ENCODE data around the gene PTPRM. TPM values are rescaled to one million over a fixed set of nuclear protein-coding genes. Genes with fewer than 3 reads are reported as not detected.

The PTPRM gene
- total RNA-seq, 1 experiment from 2014 or later = not detected

DNA sequence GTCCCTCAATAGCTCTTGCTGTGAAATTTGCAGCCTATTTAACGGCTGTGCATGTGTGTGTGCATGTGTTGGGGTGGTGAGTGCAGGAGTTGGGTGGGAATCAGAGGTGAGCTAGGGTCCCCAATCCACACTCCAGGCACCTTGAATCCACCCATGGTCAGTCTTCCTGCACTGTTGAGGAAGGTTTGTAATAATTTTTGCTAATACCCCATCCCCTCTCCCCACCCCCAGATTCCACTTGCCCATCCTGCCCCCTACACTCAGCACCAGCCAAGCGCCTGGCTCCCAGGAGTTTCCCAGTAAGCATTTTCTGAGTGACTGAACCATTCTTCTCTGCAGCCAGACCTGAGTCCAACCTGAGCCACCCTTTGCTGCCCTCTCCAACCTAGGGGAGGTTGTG, 833.7 kb downstream of the PTPRM start:
- Histone ChIP-seq H3K27ac (ENCODE audit: low read depth, low read length, poor library complexity, severe bottlenecking) (no peak overlapping the region), H3K27me3 (replicated peaks; ENCODE audit: insufficient read depth, low read depth, low read length, poor library complexity) (peaks cover 4% of the 10 kb centered on the region), H3K4me1 (ENCODE audit: insufficient read depth, low read length, poor library complexity, severe bottlenecking) (no peaks in the 10 kb centered on the region), H3K4me3 (ENCODE audit: low read depth, low read length, poor library complexity, severe bottlenecking) (no peak overlapping the region), H3K9me3 (ENCODE audit: low read depth, low read length, poor library complexity, severe bottlenecking) (no peaks in the 10 kb centered on the region), H3K36me3 (ENCODE audit: insufficient read depth, low read length, poor library complexity, severe bottlenecking) (no peaks in the 10 kb centered on the region)
- intact Hi-C loops (cut with micrococcal nuclease; ENCODE audit: unreplicated experiment) = no loop called here
- ChIA-PET POLR2A (ENCODE audit: low non-redundant PET) (no interaction called here), CTCF (no interaction called here)
- TF ChIP-seq EZH2 (IDR thresholded peaks at IDR 0.05; ENCODE audit: borderline replicate concordance, low read depth, low read length, poor library complexity, severe bottlenecking) = no peak
- TF ChIP-seq, protein P1, sequence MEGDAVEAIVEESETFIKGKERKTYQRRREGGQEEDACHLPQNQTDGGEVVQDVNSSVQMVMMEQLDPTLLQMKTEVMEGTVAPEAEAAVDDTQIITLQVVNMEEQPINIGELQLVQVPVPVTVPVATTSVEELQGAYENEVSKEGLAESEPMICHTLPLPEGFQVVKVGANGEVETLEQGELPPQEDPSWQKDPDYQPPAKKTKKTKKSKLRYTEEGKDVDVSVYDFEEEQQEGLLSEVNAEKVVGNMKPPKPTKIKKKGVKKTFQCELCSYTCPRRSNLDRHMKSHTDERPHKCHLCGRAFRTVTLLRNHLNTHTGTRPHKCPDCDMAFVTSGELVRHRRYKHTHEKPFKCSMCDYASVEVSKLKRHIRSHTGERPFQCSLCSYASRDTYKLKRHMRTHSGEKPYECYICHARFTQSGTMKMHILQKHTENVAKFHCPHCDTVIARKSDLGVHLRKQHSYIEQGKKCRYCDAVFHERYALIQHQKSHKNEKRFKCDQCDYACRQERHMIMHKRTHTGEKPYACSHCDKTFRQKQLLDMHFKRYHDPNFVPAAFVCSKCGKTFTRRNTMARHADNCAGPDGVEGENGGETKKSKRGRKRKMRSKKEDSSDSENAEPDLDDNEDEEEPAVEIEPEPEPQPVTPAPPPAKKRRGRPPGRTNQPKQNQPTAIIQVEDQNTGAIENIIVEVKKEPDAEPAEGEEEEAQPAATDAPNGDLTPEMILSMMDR (conservative IDR thresholded peaks at IDR 0.05; ENCODE audit: low read depth, low read length) = no peak
- BruUV-seq (replicated peaks) = no TSS peak
- no peak for DNase-seq (ENCODE audit: low spot score)

DNA sequence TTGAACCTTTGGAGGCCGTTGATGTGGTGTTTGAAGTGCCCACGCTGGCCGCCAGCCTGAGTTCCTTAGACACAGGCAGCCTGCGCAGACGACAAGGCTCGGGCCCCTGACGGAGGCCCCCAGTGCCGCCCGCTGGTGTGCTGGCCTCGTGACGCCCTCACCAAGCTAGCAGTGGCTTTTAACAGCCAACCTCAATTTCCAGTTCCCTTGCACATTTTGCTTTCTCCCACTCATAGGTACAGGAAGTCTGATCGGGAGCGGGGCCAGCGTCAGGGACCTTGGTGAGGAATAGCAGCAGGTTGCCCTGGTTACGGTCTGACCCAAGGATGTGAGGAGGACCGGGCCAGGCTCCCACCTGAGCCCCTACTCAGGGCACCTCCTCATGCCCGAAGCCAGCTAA, 834.5 kb downstream of the PTPRM start:
- no peaks in the 10 kb centered on the region for H3K9me3 ChIP-seq (ENCODE audit: low read depth, low read length, poor library complexity, severe bottlenecking)
- intact Hi-C loops (cut with micrococcal nuclease; ENCODE audit: unreplicated experiment) = no loop called here
- peaks cover 4% of the 10 kb centered on the region for H3K27me3 ChIP-seq (replicated peaks; ENCODE audit: insufficient read depth, low read depth, low read length, poor library complexity)
- H3K4me1 ChIP-seq (ENCODE audit: insufficient read depth, low read length, poor library complexity, severe bottlenecking) = no peaks in the 10 kb centered on the region
- no peak overlapping the region for H3K27ac ChIP-seq (ENCODE audit: low read depth, low read length, poor library complexity, severe bottlenecking)
- TF ChIP-seq EZH2 (IDR thresholded peaks at IDR 0.05; ENCODE audit: borderline replicate concordance, low read depth, low read length, poor library complexity, severe bottlenecking) = no peak
- TF ChIP-seq, protein P1 (conservative IDR thresholded peaks at IDR 0.05; ENCODE audit: low read depth, low read length) = no peak
- POLR2A ChIA-PET (ENCODE audit: low non-redundant PET) = no interaction called here
- no peak for DNase-seq (ENCODE audit: low spot score)
- H3K4me3 ChIP-seq (ENCODE audit: low read depth, low read length, poor library complexity, severe bottlenecking) = no peak overlapping the region
- no peaks in the 10 kb centered on the region for H3K36me3 ChIP-seq (ENCODE audit: insufficient read depth, low read length, poor library complexity, severe bottlenecking)
- CTCF ChIA-PET = no interaction called here
- BruUV-seq (replicated peaks) = no TSS peak

DNA sequence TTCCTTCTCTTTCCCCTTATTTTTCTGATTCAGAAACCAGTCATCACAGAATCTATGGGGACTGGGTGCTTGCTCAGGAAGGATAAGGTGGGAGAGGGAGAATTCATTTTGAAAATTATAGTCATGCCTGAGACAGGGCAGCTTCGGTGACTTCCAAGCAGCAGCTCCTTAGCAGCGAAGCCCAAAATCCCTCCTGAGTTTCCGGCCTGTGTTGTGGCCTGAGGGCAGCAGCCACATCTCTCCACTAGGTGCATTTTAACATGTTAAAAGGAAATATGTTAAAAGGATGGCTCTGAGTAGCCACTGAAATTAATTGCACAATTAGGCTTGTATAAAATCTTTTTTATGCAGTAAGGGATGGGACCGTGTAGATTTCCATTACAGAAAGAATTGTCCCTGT, 835.1 kb downstream of the PTPRM start:
- no peaks in the 10 kb centered on the region for H3K36me3 ChIP-seq (ENCODE audit: insufficient read depth, low read length, poor library complexity, severe bottlenecking)
- H3K4me3 ChIP-seq (ENCODE audit: low read depth, low read length, poor library complexity, severe bottlenecking) = no peak overlapping the region
- H3K4me1 ChIP-seq (ENCODE audit: insufficient read depth, low read length, poor library complexity, severe bottlenecking) = no peaks in the 10 kb centered on the region
- no peak overlapping the region for H3K27ac ChIP-seq (ENCODE audit: low read depth, low read length, poor library complexity, severe bottlenecking)
- ChIA-PET POLR2A (ENCODE audit: low non-redundant PET) (no interaction called here), CTCF (no interaction called here)
- H3K9me3 ChIP-seq (ENCODE audit: low read depth, low read length, poor library complexity, severe bottlenecking) = no peaks in the 10 kb centered on the region
- BruUV-seq (replicated peaks) = no TSS peak
- intact Hi-C loops (cut with micrococcal nuclease; ENCODE audit: unreplicated experiment) = no loop called here
- no peak for DNase-seq (ENCODE audit: low spot score)
- peaks cover 4% of the 10 kb centered on the region for H3K27me3 ChIP-seq (replicated peaks; ENCODE audit: insufficient read depth, low read depth, low read length, poor library complexity)
- TF ChIP-seq, protein P1 (conservative IDR thresholded peaks at IDR 0.05; ENCODE audit: low read depth, low read length) = no peak
- TF ChIP-seq EZH2 (IDR thresholded peaks at IDR 0.05; ENCODE audit: borderline replicate concordance, low read depth, low read length, poor library complexity, severe bottlenecking) = no peak
